Small intestine (tissue), 7 donors: ENCODE data around the gene PALD1. TPM values are rescaled to one million over a fixed set of nuclear protein-coding genes. Genes with fewer than 3 reads are reported as not detected.

ENCODE experiments used
- DNase-seq, 2 donors: peaks; one replicate each; pipeline versions ENCODE4 v3.0.0 to v3.0.0-alpha.2; 2013
- FAIRE-seq: peaks from 2 replicates; lab custom pipeline; 2012; peaks lifted over from hg19 to GRCh38; lab: Jason Lieb, UNC
- H3K27ac ChIP-seq, 3 donors: one replicate each; pipeline ENCODE4 v1.5.1; 2013; ENCODE audit warnings: low read length in 2 of 3, mild to moderate bottlenecking in 2 of 3, control low read depth in 1 of 3, inconsistent platforms in 1 of 3, low read depth in 1 of 3, moderate library complexity in 1 of 3
- H3K27me3 ChIP-seq, 3 donors: one replicate each; pipeline ENCODE4 v1.6.1; 2013; ENCODE audit warnings: low read length in 3 of 3, inconsistent platforms in 1 of 3; ENCODE audit not compliant: control insufficient read depth in 3 of 3, insufficient read depth in 3 of 3
- H3K36me3 ChIP-seq, 3 donors: one replicate each; pipeline ENCODE4 v1.6.1; 2013; ENCODE audit warnings: low read length in 3 of 3, inconsistent platforms in 1 of 3, low read depth in 1 of 3, mild to moderate bottlenecking in 1 of 3, moderate library complexity in 1 of 3; ENCODE audit not compliant: control insufficient read depth in 3 of 3, insufficient read depth in 2 of 3
- H3K4me1 ChIP-seq, 3 donors: one replicate each; pipeline ENCODE4 v1.6.1; 2013; ENCODE audit warnings: low read length in 2 of 3, inconsistent platforms in 1 of 3, low read depth in 1 of 3, mild to moderate bottlenecking in 1 of 3, moderate library complexity in 1 of 3; ENCODE audit not compliant: control insufficient read depth in 3 of 3, insufficient read depth in 2 of 3
- H3K4me3 ChIP-seq, 3 donors: one replicate each; pipeline ENCODE4 v1.5.1; 2013; ENCODE audit warnings: low read length in 3 of 3, control low read depth in 1 of 3, inconsistent platforms in 1 of 3, low read depth in 1 of 3, mild to moderate bottlenecking in 1 of 3, moderate library complexity in 1 of 3
- H3K9me3 ChIP-seq, 2 donors: one replicate each; pipeline ENCODE4 v1.6.1; 2013; ENCODE audit warnings: low read depth in 1 of 2, low read length in 1 of 2; ENCODE audit not compliant: control insufficient read depth in 2 of 2, insufficient read depth in 1 of 2
- WGBS, 3 donors: extraction: QIAGEN DNeasy Blood & Tissue Kit; methylation state at CpG; one replicate each; pipeline ENCODE4 v1.1.7; 2013; 5-methylcytosine and 5-hydroxymethylcytosine counted together
- polyA plus RNA-seq, 4 donors: library from polyadenylated mRNA; stranded (reverse) in 3 of 4; unstranded in 1 of 4; fragments of 200-250 nt in 3 of 4; fragments of 120-200 nt in 1 of 4; gene quantifications; one replicate each; pipeline versions ENCODE4 v1.2.1 to v1.2.3, GENCODE V29; 2013
- donor health status: healthy with polysubstance abuse.
- donor health status: control.
- donor health status: control.
- donor health status: Bipolar disorder and iron deficiency.
- donor health status: healthy.

The PALD1 gene
- polyA plus RNA-seq, 4 donors: 0.22 to 4.2 (median 3.2) TPM

GRCh38 chr10:70551466-70551865 is 72.9 kb downstream of the PALD1 start:
- H3K4me1 ChIP-seq: peaks cover 0 to 6% (median 0%) of the 10 kb centered on the region in 3 donors
- no peaks in the 10 kb centered on the region for H3K27me3 ChIP-seq
- no peak for FAIRE-seq
- peaks cover 0 to 15% (median 0%) of the 10 kb centered on the region in 3 donors for H3K36me3 ChIP-seq
- WGBS, 3 donors: 54 to 63% (median 55%) methylated on average over 2 of the region's 2 CpGs
- no peak for DNase-seq
- no peak overlapping the region for H3K4me3 ChIP-seq
- H3K9me3 ChIP-seq: no peaks in the 10 kb centered on the region
- H3K27ac ChIP-seq: peak overlapping the region in 2 of 3 donors; percentile 4 to 60

GRCh38 chr10:70551971-70552422 is 73.4 kb downstream of the PALD1 start:
- 70 to 85% (median 81%) methylated on average over 19 of the region's 19 CpGs for WGBS, 3 donors
- Histone ChIP-seq H3K4me1 (peaks cover 0 to 6% (median 0%) of the 10 kb centered on the region in 3 donors), H3K9me3 (no peaks in the 10 kb centered on the region), H3K27me3 (no peaks in the 10 kb centered on the region), H3K4me3 (no peak overlapping the region), H3K36me3 (peaks cover 0 to 17% (median 0%) of the 10 kb centered on the region in 3 donors), H3K27ac (peak overlapping the region in 1 of 3 donors; percentile 64)
- DNase-seq: no peak
- FAIRE-seq: no peak

DNA sequence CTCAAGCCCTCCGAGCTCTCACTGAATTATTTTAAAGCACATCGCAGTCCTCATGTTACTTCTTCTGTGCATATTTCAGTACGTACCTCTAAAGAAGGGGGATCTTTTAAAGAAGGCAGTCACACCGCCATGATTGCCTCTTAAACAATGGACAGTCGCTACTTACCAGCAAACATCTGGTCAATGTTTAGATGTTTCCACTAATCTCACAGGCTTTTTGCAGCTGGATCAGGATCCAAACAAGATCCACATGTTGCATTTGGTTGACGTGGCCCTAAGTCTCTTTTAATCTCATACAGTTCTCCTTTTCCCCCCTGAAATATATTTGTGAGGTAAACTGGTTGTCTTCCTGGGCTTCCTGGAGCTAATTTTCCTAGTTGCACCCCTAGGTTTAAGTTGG is 74.0 kb downstream of the PALD1 start:
- Histone ChIP-seq H3K4me1 (peaks cover 0 to 6% (median 0%) of the 10 kb centered on the region in 3 donors), H3K4me3 (no peak overlapping the region), H3K27ac (peak overlapping the region in 2 of 3 donors; percentile 14 to 64), H3K27me3 (no peaks in the 10 kb centered on the region), H3K36me3 (peaks cover 0 to 17% (median 0%) of the 10 kb centered on the region in 3 donors), H3K9me3 (no peaks in the 10 kb centered on the region)
- FAIRE-seq: no peak
- WGBS, 3 donors: 74 to 92% (median 79%) methylated on average over 6 of the region's 6 CpGs
- DNase-seq: no peak

- peaks cover 0 to 15% (median 0%) of the 10 kb centered on the region in 3 donors for H3K36me3 ChIP-seq
- no peak overlapping the region for H3K27ac ChIP-seq
- 81 to 86% (median 82%) methylated on average over 11 of the region's 11 CpGs for WGBS, 3 donors
- no peak overlapping the region for H3K4me3 ChIP-seq
- no peaks in the 10 kb centered on the region for H3K9me3 ChIP-seq
- H3K4me1 ChIP-seq: peaks cover 0 to 20% (median 0%) of the 10 kb centered on the region in 3 donors
- DNase-seq: no peak
- no peaks in the 10 kb centered on the region for H3K27me3 ChIP-seq
- no peak for FAIRE-seq
These were observed 76.8 kb downstream of the PALD1 start for GRCh38 chr10:70555371-70555770.

- no peak overlapping the region for H3K27ac ChIP-seq
- H3K4me1 ChIP-seq: peaks cover 0 to 23% (median 0%) of the 10 kb centered on the region in 3 donors
- DNase-seq (no peak), FAIRE-seq (no peak)
- no peaks in the 10 kb centered on the region for H3K9me3 ChIP-seq
- peaks cover 0 to 10% (median 0%) of the 10 kb centered on the region in 3 donors for H3K36me3 ChIP-seq
- H3K27me3 ChIP-seq: no peaks in the 10 kb centered on the region
- WGBS, 3 donors: 92 to 98% (median 92%) methylated on average over 11 of the region's 11 CpGs
- no peak overlapping the region for H3K4me3 ChIP-seq
These were observed 78.7 kb downstream of the PALD1 start for GRCh38 chr10:70557086-70557845.

DNA sequence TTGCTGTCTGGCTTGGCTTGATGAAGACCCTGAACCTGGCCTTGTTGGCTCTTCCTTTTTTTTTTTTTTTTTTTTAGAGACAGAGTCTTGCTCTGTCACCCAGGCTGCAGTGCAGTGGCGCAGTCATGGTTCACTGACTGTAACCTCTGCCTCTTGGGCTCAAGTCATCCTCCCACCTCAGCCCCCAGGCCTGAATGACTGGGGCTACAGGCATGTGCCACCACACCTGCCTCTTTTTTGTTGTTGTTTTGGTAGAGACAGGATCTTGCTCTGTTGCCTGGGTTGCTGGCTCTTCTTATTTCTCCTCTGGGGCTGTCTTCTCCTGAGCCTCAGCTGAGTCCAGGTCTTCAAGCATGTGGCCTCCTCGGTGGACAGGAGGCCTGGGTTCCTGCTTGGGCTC is 79.3 kb downstream of the PALD1 start:
- Histone ChIP-seq H3K27me3 (no peaks in the 10 kb centered on the region), H3K4me1 (peaks cover 0 to 23% (median 0%) of the 10 kb centered on the region in 3 donors), H3K36me3 (peaks cover 0 to 10% (median 0%) of the 10 kb centered on the region in 3 donors), H3K4me3 (no peak overlapping the region), H3K9me3 (no peaks in the 10 kb centered on the region), H3K27ac (no peak overlapping the region)
- DNase-seq: no peak
- FAIRE-seq: no peak
- whole genome bisulfite sequencing, 3 donors: 60 to 74% (median 64%) methylated on average over 2 of the region's 2 CpGs

- WGBS, 3 donors: 88 to 92% (median 91%) methylated on average over 11 of the region's 11 CpGs
- Histone ChIP-seq H3K36me3 (peaks cover 0 to 10% (median 0%) of the 10 kb centered on the region in 3 donors), H3K27me3 (no peaks in the 10 kb centered on the region), H3K27ac (no peak overlapping the region), H3K4me3 (no peak overlapping the region), H3K9me3 (no peaks in the 10 kb centered on the region), H3K4me1 (peaks cover 0 to 20% (median 0%) of the 10 kb centered on the region in 3 donors)
- no peak for FAIRE-seq
- DNase-seq: no peak
These were observed 79.7 kb downstream of the PALD1 start for GRCh38 chr10:70558295-70558694.

DNA sequence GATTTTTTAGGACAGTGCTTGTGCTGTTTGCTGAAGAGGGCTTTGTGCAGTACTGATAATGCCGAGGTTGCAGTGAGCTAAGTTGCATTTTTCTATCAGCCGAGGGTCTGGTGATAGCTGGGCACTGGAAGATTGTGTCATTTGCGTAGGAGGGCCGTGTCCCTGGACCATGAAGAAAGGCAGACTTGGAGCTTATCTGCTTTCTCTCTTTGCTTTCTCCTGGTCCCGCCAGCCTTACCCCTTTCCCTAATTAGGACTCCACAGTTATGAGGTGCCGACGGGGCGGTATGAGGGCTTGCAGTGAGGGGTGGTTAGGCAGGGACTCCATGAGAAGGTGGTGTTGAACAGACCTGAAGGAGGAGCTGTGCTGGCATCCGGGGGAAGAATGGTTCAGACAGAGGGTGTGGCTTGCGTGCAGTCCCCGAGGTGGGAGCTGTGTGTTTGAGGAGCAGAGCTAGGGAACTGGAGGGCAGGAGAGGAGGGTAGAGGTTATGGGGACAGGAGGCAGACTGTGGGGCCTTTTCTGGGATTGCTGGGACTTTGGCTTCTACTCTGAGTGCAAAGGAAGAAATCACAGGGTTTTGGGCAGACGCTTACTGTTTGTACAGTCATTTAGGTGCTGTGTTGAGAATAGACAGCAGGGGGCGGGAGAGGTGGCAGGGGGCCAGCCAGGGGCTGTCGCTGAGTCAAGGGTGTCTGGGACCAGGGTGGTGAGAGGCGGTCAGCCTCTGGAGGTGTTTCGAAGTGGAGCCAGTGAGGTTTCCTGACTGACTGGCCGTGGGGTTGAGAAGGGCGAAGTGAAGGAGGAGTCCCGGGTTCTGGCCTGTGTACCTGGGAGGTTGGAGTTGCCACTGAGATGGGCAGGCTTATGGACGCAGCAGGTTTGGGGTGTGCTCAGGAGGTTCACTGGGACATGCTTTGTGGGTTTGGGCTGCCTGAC is 80.6 kb downstream of the PALD1 start:
- peak overlapping the region in 1 of 3 donors; percentile 25 for H3K27ac ChIP-seq
- H3K9me3 ChIP-seq: no peaks in the 10 kb centered on the region
- DNase-seq (peak; percentile 48 to 68), FAIRE-seq (no peak)
- H3K4me1 ChIP-seq: peaks cover 0 to 20% (median 0%) of the 10 kb centered on the region in 3 donors
- peaks cover 0 to 8% (median 0%) of the 10 kb centered on the region in 3 donors for H3K36me3 ChIP-seq
- no peaks in the 10 kb centered on the region for H3K27me3 ChIP-seq
- H3K4me3 ChIP-seq: no peak overlapping the region
- 22 to 38% (median 23%) methylated on average over 20 of the region's 20 CpGs for WGBS, 3 donors
